ENCODE data around the gene PCGF2.
"Not testable (repeated sequence)": the region's sequence is repeated elsewhere in the genome, so short reads cannot be mapped to it uniquely, and the experiment has no call there.

PCGF2 gene

DNA sequence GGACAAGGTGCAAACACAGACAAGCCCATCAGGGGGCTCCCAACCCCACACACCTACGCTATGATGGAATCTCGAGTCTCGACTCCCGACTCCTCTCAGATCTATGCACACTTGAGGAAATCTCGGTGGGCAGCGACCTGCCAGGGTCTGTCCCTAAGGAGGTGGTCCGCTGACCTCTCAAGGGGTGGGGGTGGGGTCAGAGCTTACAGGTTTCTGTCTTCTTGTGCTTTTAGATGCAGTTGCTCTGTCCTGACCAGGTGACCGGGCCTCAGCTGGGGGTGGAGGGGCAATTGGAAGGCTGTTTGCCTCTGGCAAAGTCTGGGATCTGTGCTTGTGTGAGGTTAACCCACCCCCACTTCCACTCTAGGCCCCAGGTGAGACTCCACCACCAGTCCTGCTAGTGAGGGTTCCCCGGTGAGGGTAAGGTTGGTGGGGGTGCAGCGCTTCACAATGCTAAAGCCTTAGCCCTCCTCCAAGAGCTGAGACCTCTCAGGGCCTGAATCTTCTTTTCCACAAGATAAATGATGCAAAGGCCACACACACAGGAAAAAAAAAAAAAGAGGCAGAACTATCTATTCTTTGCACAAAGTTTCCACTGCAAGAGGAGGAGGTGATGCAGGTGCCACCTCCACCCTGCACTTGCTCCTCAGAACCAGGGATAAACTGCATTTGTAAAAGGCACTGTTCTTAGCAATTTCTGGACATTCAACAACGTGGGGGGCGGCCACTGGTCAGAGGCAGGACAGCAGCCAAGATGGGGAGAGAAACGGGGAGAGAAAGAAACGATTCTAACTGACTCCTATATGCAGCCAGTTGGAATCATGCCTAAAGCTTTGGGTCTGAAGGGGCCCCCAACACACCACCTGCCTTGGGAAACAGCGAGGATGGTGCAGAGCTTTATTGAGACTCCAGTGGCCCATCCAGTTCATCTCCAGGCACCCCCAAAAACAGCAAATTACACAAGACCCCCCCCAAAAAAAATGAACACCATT lies 13.9 kb downstream of the PCGF2 start:
- DNase-seq: no peak

GRCh38 chr17:38733282-38733981 lies 14.7 kb downstream of the PCGF2 start:
- DNase-seq: no peak

DNA sequence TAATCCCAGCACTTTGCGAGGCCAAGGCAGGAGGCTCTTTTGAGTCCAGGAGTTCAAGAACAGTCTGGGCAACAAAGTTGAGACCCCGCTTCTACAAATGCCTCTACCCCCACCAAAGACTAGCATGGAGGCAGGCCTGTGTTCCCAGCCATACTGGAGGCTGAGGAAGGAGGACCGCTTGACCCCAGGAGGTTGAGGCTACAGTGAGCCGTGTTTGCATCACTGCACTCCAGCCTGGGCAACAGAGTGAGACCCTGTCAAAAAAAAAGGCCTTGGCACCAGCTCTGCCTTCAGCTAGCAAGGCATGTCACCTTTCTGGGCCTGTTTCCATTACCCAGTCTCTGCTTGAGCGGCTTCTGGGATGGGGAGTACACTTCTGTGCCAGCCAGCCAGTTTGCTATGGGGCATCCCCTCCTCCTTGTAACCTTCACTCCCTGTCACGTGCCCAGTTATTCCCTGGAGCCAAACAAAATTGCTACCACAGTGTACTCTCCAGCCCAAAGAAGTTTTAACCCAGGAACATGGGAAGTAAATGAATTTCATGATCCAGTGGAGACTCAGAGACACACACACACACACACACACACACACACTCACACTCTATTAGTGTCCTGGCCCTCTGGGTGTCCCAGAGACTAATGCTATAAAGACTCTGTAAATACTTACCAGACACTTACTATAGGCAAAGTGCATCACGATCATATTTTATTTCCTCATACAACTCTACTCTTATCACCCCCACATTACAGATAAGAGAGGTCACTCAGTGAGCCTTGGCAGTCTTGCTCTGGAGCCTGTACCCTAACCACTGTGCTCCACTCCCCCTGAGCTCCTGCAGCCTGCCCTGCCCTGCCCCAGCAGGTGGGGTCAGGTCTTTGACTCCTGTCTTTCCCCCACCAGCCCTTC lies 15.5 kb downstream of the PCGF2 start:
- DNase-seq: no peak

DNA sequence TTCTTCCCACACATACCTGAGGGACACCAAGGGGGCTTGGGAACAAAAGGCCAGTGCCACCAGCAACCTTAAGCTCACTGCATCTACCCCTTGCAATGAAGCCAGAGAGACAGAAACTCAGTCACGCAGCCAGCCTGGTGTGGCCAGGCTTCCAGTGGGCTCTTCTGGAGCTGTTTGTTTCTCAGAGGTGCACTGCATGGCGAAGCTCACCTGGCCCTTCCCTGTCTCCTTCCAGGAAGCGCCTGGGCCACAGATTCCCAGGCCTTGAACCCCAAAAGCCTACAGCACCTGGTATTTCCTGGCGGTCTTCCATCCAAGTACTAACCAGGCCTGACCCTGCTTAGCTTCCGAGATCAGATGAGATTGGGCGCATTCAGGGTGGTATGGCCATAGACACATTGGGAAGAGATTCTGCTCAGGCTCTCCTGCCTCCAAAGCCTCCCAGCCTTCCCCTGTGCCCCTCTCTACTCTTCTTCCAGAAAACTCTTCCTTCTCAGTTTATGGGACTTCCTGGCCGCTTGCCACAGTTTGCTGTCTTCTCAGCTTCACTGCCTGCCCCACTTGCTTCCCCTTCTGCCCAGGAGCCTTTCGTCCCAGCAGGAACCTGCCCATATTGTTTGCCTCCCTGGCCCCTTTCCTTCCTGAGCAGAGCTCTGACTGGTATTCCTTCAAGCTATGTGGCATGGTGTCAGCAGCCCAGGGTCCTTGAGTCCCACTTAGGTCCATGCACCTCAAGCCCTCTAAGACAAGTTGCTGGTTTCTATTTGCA lies 16.4 kb downstream of the PCGF2 start:
- DNase-seq: no peak

DNA sequence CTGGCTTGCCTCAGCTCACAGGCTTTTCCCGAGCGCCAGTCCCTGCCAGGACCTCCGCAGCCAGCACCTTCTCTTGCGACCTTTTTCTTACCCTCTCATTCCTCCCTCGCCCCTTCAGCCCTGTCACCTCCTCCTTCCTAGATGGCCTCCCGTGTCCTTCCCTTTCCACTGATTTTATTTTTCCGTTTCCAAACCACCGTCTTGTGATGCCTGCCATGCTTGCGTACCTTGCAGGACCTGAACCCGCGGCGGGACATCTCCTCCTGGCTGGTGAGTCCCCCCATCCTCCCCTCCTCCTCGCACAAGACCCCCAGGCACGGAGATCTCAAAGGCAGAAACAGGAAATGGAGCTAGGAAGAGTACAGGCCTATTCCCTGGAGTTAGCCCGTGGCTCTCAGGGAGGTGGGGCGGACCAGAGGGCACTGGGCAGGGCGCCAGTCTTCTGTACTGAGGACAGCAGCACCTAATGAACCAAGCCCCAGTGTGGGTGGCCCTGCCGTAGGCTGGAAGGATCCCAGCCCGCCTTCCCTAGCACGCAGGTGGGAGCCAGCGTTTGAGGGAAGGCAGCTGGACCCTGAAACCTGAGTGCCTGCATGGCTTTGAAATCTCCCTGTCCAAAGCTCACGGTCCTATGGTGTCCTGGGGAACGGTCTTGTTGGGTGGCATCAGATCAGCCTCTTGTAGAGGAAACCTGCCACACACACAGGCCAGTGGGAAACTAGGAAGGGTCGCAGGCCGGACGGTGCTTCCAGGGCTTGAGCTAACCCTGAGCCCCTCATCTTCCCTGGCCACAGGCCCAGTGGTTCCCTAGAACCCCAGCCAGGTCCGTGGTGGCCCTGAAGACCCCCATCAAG lies 17.4 kb downstream of the PCGF2 start:
- DNase-seq: no peak

DNA sequence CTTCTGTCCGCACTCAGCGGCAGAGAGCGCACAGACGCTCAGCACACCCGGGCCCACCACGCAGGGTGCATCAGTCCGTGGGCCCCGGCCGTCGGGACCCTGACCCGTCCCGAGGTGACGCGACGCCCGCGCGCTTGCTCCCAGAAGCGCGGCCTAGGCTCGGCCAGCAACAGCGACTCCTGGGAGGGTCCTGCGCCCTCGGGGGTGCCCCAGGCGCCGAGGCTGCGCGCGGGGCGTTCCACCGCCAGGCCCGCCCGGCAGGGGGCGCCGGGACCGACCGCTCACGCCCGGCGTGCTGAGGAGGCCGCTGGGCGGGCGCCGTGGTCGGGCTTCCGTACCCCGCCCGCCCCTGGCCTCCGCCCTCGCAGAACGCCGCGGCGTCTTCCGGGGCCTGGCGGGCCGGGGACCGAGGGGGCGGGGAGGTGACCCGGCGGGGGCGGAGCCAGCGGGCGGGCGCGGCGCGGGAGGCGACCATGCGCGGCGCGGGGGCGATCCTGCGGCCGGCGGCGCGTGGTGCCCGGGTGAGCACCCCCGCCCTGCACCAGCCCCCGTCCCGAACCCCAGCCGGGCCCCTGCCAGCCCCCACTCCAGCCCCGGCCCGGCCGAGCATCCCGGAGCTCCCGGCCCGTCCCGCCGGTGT lies 18.1 kb downstream of the PCGF2 start, which contains the start of gene CISD3:
Gene CISD3, plus strand, starts transcription at position 456 of the 640 bp plus-strand sequence. Its CDS starts 18 bp downstream, at position 474.
- peak; percentile 60 for DNase-seq

- DNase-seq: no peak
Observed at GRCh38 chr17:38729368-38729885, 18.7 kb downstream of the PCGF2 start.

DNA sequence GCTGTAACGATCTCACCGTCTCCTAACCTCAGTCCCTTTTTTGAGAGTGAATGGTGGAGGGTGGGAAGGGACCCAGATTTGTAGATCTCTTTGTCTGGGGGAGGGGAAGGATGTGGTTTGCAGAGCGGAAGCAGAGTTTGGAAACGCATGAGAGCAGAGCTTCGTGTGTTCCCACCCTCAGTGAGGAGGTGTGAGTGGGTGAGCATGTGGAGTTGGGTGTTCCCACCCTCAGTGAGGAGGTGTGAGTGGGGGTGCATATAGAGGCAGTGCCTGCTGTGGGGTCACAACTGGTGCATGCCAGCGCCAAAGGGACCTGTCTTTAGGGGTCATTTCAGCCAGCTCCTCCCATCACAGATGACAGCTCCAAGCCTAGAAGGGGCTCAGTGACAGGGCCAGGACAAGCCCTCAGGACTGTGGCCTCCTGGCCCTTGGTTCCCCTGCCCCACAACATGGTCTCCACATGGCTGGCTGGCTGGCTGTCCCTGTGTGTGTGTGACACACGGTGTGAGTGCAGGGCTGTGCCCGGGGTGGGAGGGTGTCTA lies 19.8 kb downstream of the PCGF2 start:
- no peak for DNase-seq

GRCh38 chr17:38727736-38728135 lies 20.4 kb downstream of the PCGF2 start:
- DNase-seq: no peak

- DNase-seq: not testable (repeated sequence)
Observed at GRCh38 chr17:38726145-38726544, 22.0 kb downstream of the PCGF2 start.

- DNase-seq: no peak
Observed at GRCh38 chr17:38725066-38725465, 23.1 kb downstream of the PCGF2 start.

DNA sequence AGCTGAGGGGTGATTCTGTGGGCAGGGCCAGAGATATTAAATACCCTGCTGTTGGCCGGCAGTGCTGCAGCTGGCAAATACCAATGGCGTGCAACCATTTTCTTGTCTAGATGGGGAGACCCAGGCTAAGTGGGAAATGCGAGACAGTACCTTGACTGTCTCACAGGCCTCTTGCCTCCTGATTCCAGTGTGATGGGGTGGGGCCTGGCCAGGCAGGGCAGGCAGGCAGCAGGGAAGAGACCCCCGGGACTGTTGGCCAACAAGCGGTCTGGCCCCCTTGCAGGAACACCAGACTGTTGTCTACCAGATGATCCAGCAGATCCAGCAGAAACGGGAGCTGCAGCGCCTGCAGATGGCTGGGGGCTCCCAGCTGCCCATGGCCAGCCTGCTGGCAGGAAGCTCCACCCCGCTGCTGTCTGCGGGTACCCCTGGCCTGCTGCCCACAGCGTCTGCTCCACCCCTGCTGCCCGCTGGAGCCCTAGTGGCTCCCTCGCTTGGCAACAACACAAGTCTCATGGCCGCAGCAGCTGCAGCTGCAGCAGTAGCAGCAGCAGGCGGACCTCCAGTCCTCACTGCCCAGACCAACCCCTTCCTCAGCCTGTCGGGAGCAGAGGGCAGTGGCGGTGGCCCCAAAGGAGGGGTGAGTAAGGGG lies 23.7 kb downstream of the PCGF2 start:
- DNase-seq: peak; percentile 89

- DNase-seq: no peak
Observed at GRCh38 chr17:38721802-38722201, 26.3 kb downstream of the PCGF2 start.

DNA sequence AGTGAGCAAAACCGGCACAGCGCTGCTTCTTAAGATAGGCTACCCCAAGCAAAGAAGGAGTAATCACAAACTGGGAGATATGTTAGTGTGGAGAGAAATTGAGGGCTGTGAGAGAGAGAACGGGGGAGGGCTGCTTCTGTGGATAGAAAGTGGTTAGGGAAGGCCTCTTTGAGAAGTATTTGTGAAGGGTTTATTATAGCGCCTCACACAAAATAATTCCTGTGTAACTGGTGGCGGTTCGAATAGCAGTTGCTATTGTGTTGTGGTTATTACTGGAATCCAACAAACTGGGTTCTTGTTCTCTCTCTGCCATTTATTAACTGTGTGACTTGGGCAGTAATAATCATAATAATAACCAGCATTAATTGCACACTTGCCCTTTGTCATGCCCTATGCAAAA lies 27.2 kb downstream of the PCGF2 start:
- no peak for DNase-seq

DNA sequence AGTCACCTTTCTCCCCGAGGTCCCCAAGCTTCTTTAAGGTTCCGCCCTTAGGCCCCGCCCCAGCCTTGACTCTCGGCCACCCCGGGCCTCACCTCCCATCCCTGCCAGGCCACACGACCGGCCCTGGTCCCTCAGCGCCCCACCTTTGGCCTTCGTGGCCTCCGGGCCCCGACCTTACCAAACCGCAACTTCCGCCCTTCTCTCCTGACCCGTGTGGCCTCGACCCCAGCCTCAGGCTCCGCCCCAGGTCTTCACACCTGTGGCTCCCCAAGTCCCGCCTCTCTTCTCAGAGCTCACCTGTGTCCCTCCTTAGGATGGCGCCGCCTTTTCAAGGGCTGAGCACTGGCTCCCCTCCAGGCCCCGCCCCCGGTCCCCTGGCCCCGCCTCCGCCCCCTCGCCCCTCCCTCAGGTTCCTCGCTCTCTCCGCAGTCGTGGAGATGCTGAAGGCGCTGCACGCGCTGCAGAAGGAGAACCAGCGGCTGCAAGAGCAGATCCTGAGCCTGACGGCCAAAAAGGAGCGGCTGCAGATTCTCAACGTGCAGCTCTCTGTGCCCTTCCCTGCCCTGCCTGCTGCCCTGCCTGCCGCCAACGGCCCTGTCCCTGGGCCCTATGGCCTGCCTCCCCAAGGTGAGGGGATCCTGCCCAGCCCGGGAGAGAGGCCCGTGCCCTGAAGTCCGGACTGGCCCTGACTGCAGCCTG lies 28.0 kb downstream of the PCGF2 start:
- DNase-seq: no peak

GRCh38 chr17:38719289-38719942 lies 28.7 kb downstream of the PCGF2 start:
- DNase-seq: no peak

- DNase-seq: no peak
Observed at GRCh38 chr17:38717139-38717745, 30.9 kb downstream of the PCGF2 start.
